K562 (cell line): Measurements from ENCODE around the gene TRUB2. TPM values are rescaled to one million over a fixed set of nuclear protein-coding genes. Genes with fewer than 3 reads are reported as not detected.
A peak's percentile ranks its signal among the peaks of the same experiment; 100 is the strongest.

ENCODE experiments used
- ATAC-seq: fragments of 200-7000 bp; cut with Tn5 transposase; 3 replicates; pipeline ENCODE4 v1.9.1; 2020; ENCODE audit warnings: moderate library complexity
- BruUV-seq: library from RNA; stranded (reverse); fragments of 400-500 nt; replicated peaks from 2 replicates; lab custom pipeline; 2021; lab: Mats Ljungman, UMichigan
- CTCF ChIA-PET: fragments of 300-600 bp; formaldehyde crosslinking; extraction: SDS; loops from one replicate; lab custom pipeline; 2021; ENCODE audit warnings: low intra/inter-chr PET ratio; lab: Yijun Ruan, JAX
- POLR2A ChIA-PET: fragments of 300-600, 350-650 bp; sonication (Branson Sonifier 250); formaldehyde crosslinking; extraction: SDS; loops from one replicate; lab custom pipeline; 2021; ENCODE audit warnings: antibody characterized with exemption, inconsistent platforms; lab: Yijun Ruan, JAX
- DNase-seq, 4 experiments: peaks; one replicate each; pipeline versions ENCODE4 v3.0.0 to v3.0.0-alpha.2; 2011 to 2018; ENCODE audit warnings: low spot score in 3 of 4, mixed read lengths in 3 of 4; ENCODE audit errors: extremely low read depth in 1 of 4
- FAIRE-seq: peaks from 2 replicates; lab custom pipeline; 2011; peaks lifted over from hg19 to GRCh38; lab: Jason Lieb, UNC
- H2AFZ ChIP-seq: 2 replicates; pipeline ENCODE4 v1.6.0; 2011; ENCODE audit warnings: low read depth, low read length, control low read depth, inconsistent platforms
- H3K27ac ChIP-seq: fragments of 200-600 bp; 3 replicates; pipeline ENCODE4 v1.8.0; 2011; ENCODE audit warnings: low read depth, mild to moderate bottlenecking, control low read depth, inconsistent platforms, low read length, moderate library complexity, mixed read lengths; ENCODE audit errors: extremely low read depth
- H3K27me3 ChIP-seq, 2 experiments: fragments of 300-600 bp in 1 of 2; 2 replicates in 1 of 2; 3 replicates in 1 of 2; pipeline versions ENCODE4 v1.6.0 to v1.8.0; 2011; ENCODE audit warnings: inconsistent platforms in 2 of 2, low read length in 2 of 2, mild to moderate bottlenecking in 1 of 2, mixed read lengths in 1 of 2, moderate library complexity in 1 of 2; ENCODE audit not compliant: control insufficient read depth in 2 of 2, insufficient read depth in 2 of 2
- H3K36me3 ChIP-seq: fragments of 300-600 bp; 3 replicates; pipeline ENCODE4 v1.8.0; 2011; ENCODE audit warnings: mild to moderate bottlenecking, low read length, inconsistent platforms; ENCODE audit not compliant: control insufficient read depth, insufficient read depth
- H3K4me1 ChIP-seq, 2 experiments: fragments of 200-600 bp in 1 of 2; replicated peaks in 1 of 2; 2 replicates in 1 of 2; 3 replicates in 1 of 2; pipeline versions ENCODE4 v1.5.1 to v1.8.0; 2011; ENCODE audit warnings: inconsistent platforms in 2 of 2, low read length in 2 of 2, mild to moderate bottlenecking in 1 of 2, mixed read lengths in 1 of 2, moderate library complexity in 1 of 2; ENCODE audit not compliant: control insufficient read depth in 2 of 2, insufficient read depth in 2 of 2
- H3K4me2 ChIP-seq: 2 replicates; pipeline ENCODE4 v1.6.1; 2011; ENCODE audit warnings: low read length, control low read depth, inconsistent platforms, mixed read lengths; ENCODE audit not compliant: insufficient read depth
- H3K4me3 ChIP-seq: fragments of 200-600 bp; sonication (generic), shearing (Covaris generic); 2 replicates; pipeline ENCODE4 v1.5.1; 2016; ENCODE audit warnings: control low read depth, inconsistent platforms
- H3K79me2 ChIP-seq: fragments of 200-600 bp; 3 replicates; pipeline ENCODE4 v1.8.0; 2011; ENCODE audit warnings: low read length, inconsistent platforms; ENCODE audit not compliant: control insufficient read depth, insufficient read depth
- H3K9ac ChIP-seq, 2 experiments: 2 replicates each; pipeline versions ENCODE4 v1.6.0 to v1.6.1; 2011; ENCODE audit warnings: low read depth in 2 of 2, low read length in 2 of 2, control low read depth in 1 of 2, inconsistent platforms in 1 of 2, mild to moderate bottlenecking in 1 of 2, mixed read lengths in 1 of 2; ENCODE audit not compliant: insufficient read depth in 1 of 2
- H3K9me1 ChIP-seq: one replicate; pipeline ENCODE4 v1.6.0; 2011; ENCODE audit warnings: inconsistent platforms, mild to moderate bottlenecking, low read length, moderate library complexity; ENCODE audit not compliant: control insufficient read depth, insufficient read depth
- H3K9me3 ChIP-seq: replicated peaks from 2 replicates; pipeline ENCODE4 v1.5.1; 2011; ENCODE audit warnings: low read depth, low read length, inconsistent platforms; ENCODE audit not compliant: control insufficient read depth, insufficient read depth
- H4K20me1 ChIP-seq: replicated peaks from 2 replicates; pipeline ENCODE4 v1.6.1; 2011; ENCODE audit warnings: low read length, inconsistent platforms, mixed read lengths; ENCODE audit not compliant: control insufficient read depth, insufficient read depth
- CGGBP1 ChIP-seq: fragments of 250-450 bp; sonication (Bioruptor Pico); IDR thresholded peaks from 2 replicates; pipeline ENCODE4 v1.9.0; 2021; ENCODE audit warnings: mild to moderate bottlenecking
- MAX ChIP-seq: sonication (generic); formaldehyde crosslinking; IDR thresholded peaks from 2 replicates; pipeline ENCODE4 v1.9.0; 2022; ENCODE audit warnings: mild to moderate bottlenecking, missing genetic modification reagents
- THAP12 ChIP-seq: fragments of 250-450 bp; sonication (Bioruptor Pico); IDR thresholded peaks from 2 replicates; pipeline ENCODE4 v1.9.0; 2021; ENCODE audit warnings: mild to moderate bottlenecking, inconsistent platforms
- ZBTB33 ChIP-seq: sonication (generic); formaldehyde crosslinking; IDR thresholded peaks from 2 replicates; pipeline ENCODE4 v1.8.1; 2023; ENCODE audit warnings: mild to moderate bottlenecking, missing genetic modification reagents
- WGBS: fragments of 100-300 bp; shearing (Covaris generic); methylation state at CpG from one replicate; pipeline ENCODE4 v1.1.6; 2016; ENCODE audit warnings: low coverage, mixed read lengths; ENCODE audit not compliant: insufficient coverage; ENCODE audit errors: missing lambda C conversion rate; 5-methylcytosine and 5-hydroxymethylcytosine counted together
- in situ Hi-C: fragments of 300-500 bp; cut with MboI; formaldehyde crosslinking; loops from 4 replicates; pipeline ENCODE4 v1.15.0; 2018; ENCODE audit warnings: inconsistent platforms, mixed read lengths
- intact Hi-C: fragments of 100-400 bp; cut with micrococcal nuclease; formaldehyde crosslinking; loops from 2 replicates; pipeline ENCODE4 v1.14.2; 2022
- polyA plus RNA-seq, 8 experiments: library from polyadenylated mRNA; depleted of rRNA in 4 of 8; stranded (reverse) in 5 of 8; unstranded in 3 of 8; fragments of >200 nt; fragmentation: Nextera tagmentation in 2 of 8; fragmentation: Illumina TruSeq in 1 of 8; extraction: Ambion mirVana in 2 of 8; extraction: Trizol in 1 of 8; gene quantifications; 2 replicates each; pipeline versions ENCODE4 v1.2.1 to v1.2.3, GENCODE V29; 2011 to 2014; ENCODE audit warnings: inconsistent platforms in 1 of 8, missing spikeins in 1 of 8
- total RNA-seq, 7 experiments: library from RNA; depleted of rRNA in 6 of 7; stranded (reverse); fragments of >200 nt in 6 of 7; fragmentation: Illumina TruSeq in 2 of 7; extraction: Trizol in 2 of 7; gene quantifications; 2 replicates each; pipeline versions ENCODE4 v1.2.1 to v1.2.3, GENCODE V29; 2011 to 2021; ENCODE audit warnings: low replicate concordance in 1 of 7
- TF ChIP-seq, protein P1 (sequence below): sonication (generic); formaldehyde crosslinking; IDR thresholded peaks from 2 replicates; pipeline ENCODE4 v1.9.0; 2022; ENCODE audit warnings: mild to moderate bottlenecking, missing genetic modification reagents

Gene TRUB2
- total and polyA plus RNA-seq, 9 of the 15 experiments (the other 6 are each of a cell fraction or from before 2014, with no cell fraction given), result 9.3 to 110 (median 63.0) TPM

DNA sequence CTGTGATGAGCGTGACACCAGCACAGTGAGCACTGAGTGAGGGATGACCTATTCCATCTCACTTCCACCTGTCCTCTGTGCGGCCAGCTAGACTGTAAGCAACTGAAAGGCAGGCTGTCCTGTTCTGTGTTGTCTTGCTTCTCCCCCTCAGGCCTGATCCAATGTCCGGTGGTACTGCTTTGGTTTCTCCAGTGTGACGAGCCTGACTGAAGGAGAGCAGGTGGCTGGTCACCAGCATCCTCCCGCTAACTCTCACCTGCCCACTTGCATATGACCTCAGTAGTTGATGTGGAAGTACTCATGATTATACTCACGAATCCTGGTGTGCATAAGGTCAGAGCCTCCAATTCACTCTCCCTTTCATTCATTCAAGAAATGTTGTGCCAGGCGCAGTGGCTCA lies 15.7 kb upstream of the TRUB2 start:
- Histone ChIP-seq H3K9me1 (no peaks in the 10 kb centered on the region), H3K9ac (no peak overlapping the region), H3K79me2 (peaks cover 17% of the 10 kb centered on the region), H3K4me2 (no peak overlapping the region)
- FAIRE-seq, result no peak
- 85% methylated on average over 7 of the region's 7 CpGs for WGBS
- no peak for ATAC-seq
- TF ChIP-seq MAX, result peak; percentile 53; the same call in 1 of the 2 replicates
- TF ChIP-seq, protein P1, sequence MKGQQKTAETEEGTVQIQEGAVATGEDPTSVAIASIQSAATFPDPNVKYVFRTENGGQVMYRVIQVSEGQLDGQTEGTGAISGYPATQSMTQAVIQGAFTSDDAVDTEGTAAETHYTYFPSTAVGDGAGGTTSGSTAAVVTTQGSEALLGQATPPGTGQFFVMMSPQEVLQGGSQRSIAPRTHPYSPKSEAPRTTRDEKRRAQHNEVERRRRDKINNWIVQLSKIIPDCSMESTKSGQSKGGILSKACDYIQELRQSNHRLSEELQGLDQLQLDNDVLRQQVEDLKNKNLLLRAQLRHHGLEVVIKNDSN (CRISPR knock-in tag), result peak; percentile 31; the same call in 1 of the 2 replicates
- peak; percentile 87 for TF ChIP-seq ZBTB33 (CRISPR knock-in tag)
- 0 out of 2 replicates have a peak, but pooled peaks have one; percentile 20 for TF ChIP-seq THAP12 (CRISPR knock-in tag)
- no peak for TF ChIP-seq CGGBP1 (CRISPR knock-in tag)
- TF ChIP-seq, all 486 proteins: peak for 4
- Histone ChIP-seq H3K27me3 (no peaks in the 10 kb centered on the region), H3K27ac (no peak overlapping the region), H3K36me3 (peaks cover 46% of the 10 kb centered on the region), H3K4me3 (no peak overlapping the region), H4K20me1 (no peaks in the 10 kb centered on the region), H3K9me3 (no peaks in the 10 kb centered on the region), H2AFZ (no peak overlapping the region), H3K4me1 (peaks cover 10 to 23% of the 10 kb centered on the region in 2 experiments; a peak in 4 of 5 replicates)
- ChIA-PET POLR2A (interaction anchor here (1.3 to 6.4 kb wide), 3 partner anchors 14 to 131 kb away, joined by 3 to 51 read pairs (median 19); partner anchors contain the start of gene COQ4), CTCF (no interaction called here)
- peak in 1 of 4 experiments; percentile 21 for DNase-seq
- BruUV-seq, result no TSS peak
- in situ Hi-C loops, result no loop called here
- intact Hi-C loops, result no loop called here
